SK-N-MC (cell line): ENCODE results near the gene CD1E.

Experiments used
- EZH2 ChIP-seq: fragments of 200-600 bp; sonication (generic); IDR thresholded peaks from one replicate; pipeline ENCODE4 v1.6.1; 2017; ENCODE audit warnings: antibody characterized with exemption
- POLR2AphosphoS5 ChIP-seq: IDR thresholded peaks from 2 replicates; pipeline ENCODE4 v1.6.1; 2012; ENCODE audit warnings: mild to moderate bottlenecking, low read depth, low read length, borderline replicate concordance

- no peak for TF ChIP-seq EZH2
- TF ChIP-seq POLR2AphosphoS5, result no peak
Measured at GRCh38 chr1:158357441-158357840, 3.7 kb downstream of the CD1E start.
